ENCODE data around the gene KCNH1.
"Not testable (repeated sequence)": the region's sequence is repeated elsewhere in the genome, so short reads cannot be mapped to it uniquely, and the experiment has no call there.

Gene KCNH1

GRCh38 chr1:210992837-210993236 lies 141.1 kb downstream of the KCNH1 start:
- no peak for ATAC-seq

GRCh38 chr1:210989905-210990304 lies 144.0 kb downstream of the KCNH1 start:
- ATAC-seq: no peak

- ATAC-seq: no peak
Observed at GRCh38 chr1:210981490-210981889, 152.5 kb downstream of the KCNH1 start.

- ATAC-seq: no peak
Observed at GRCh38 chr1:210980082-210980481, 153.9 kb downstream of the KCNH1 start.

- no peak for ATAC-seq
Observed at GRCh38 chr1:210978974-210979354, 155.0 kb downstream of the KCNH1 start.

- ATAC-seq: no peak
Observed at GRCh38 chr1:210978316-210978973, 155.5 kb downstream of the KCNH1 start.

GRCh38 chr1:210951279-210951678 lies 182.7 kb downstream of the KCNH1 start:
- no peak for ATAC-seq

GRCh38 chr1:210949940-210950546 lies 183.9 kb downstream of the KCNH1 start:
- not testable (repeated sequence) for ATAC-seq

GRCh38 chr1:210949489-210949888 lies 184.5 kb downstream of the KCNH1 start:
- ATAC-seq: no peak

- no peak for ATAC-seq
Observed at GRCh38 chr1:210949039-210949438, 184.9 kb downstream of the KCNH1 start.

GRCh38 chr1:210944252-210944651 lies 189.7 kb downstream of the KCNH1 start:
- ATAC-seq: no peak

- no peak for ATAC-seq
Observed at GRCh38 chr1:210942513-210942912, 191.4 kb downstream of the KCNH1 start.

- ATAC-seq: no peak
Observed at GRCh38 chr1:210940081-210940617, 193.8 kb downstream of the KCNH1 start.

- ATAC-seq: no peak
Observed at GRCh38 chr1:210938416-210938925, 195.5 kb downstream of the KCNH1 start.

GRCh38 chr1:210937846-210938245 lies 196.1 kb downstream of the KCNH1 start:
- ATAC-seq: no peak

GRCh38 chr1:210935905-210936304 lies 198.0 kb downstream of the KCNH1 start:
- no peak for ATAC-seq

- ATAC-seq: no peak
Observed at GRCh38 chr1:210932104-210932503, 201.8 kb downstream of the KCNH1 start.

- no peak for ATAC-seq
Observed at GRCh38 chr1:210922666-210923065, 211.3 kb downstream of the KCNH1 start.

GRCh38 chr1:210920716-210921694 lies 212.9 kb downstream of the KCNH1 start:
- ATAC-seq: no peak

- no peak for ATAC-seq
Observed at GRCh38 chr1:210920258-210920657, 213.7 kb downstream of the KCNH1 start.

GRCh38 chr1:210918893-210919292 lies 215.1 kb downstream of the KCNH1 start:
- no peak for ATAC-seq

- no peak for ATAC-seq
Observed at GRCh38 chr1:210917560-210918169, 216.3 kb downstream of the KCNH1 start.

GRCh38 chr1:210916548-210916947 lies 217.4 kb downstream of the KCNH1 start:
- no peak for ATAC-seq
